Central memory CD8-positive, alpha-beta T cell (primary cell): ENCODE data around the gene LRRN2.
A peak's percentile ranks its signal among the peaks of the same experiment; 100 is the strongest.

ENCODE experiments used
- ATAC-seq: fragments of 150-1000 bp; cut with Tn5 transposase; replicated peaks from 2 replicates; pipeline ENCODE4 v1.10.0; 2022; ENCODE audit warnings: mild to moderate bottlenecking, moderate FRiP score, moderate number of reproducible peaks; ENCODE audit not compliant: poor library complexity, severe bottlenecking; ENCODE audit errors: extremely low read depth
- DNase-seq, 2 donors: peaks; one replicate each; pipeline ENCODE4 v3.0.0; 2021; ENCODE audit warnings: low spot score in 2 of 2
- H3K27ac Mint-ChIP-seq: one replicate; pipeline ENCODE4 v1.8.0; 2022; ENCODE audit warnings: low read depth, mild to moderate bottlenecking, moderate library complexity, mixed read lengths
- H3K27me3 Mint-ChIP-seq: one replicate; pipeline ENCODE4 v1.8.0; 2022; ENCODE audit warnings: mixed read lengths
- H3K36me3 Mint-ChIP-seq: one replicate; pipeline ENCODE4 v1.8.0; 2022; ENCODE audit warnings: mild to moderate bottlenecking, moderate library complexity, mixed read lengths; ENCODE audit not compliant: insufficient read depth
- H3K4me1 Mint-ChIP-seq: one replicate; pipeline ENCODE4 v1.8.0; 2022; ENCODE audit warnings: mixed read lengths
- H3K4me3 Mint-ChIP-seq: one replicate; pipeline ENCODE4 v1.8.0; 2022; ENCODE audit warnings: mild to moderate bottlenecking, moderate library complexity, mixed read lengths
- H3K9me3 Mint-ChIP-seq: one replicate; pipeline ENCODE4 v1.8.0; 2022; ENCODE audit warnings: mixed read lengths

Gene LRRN2

DNA sequence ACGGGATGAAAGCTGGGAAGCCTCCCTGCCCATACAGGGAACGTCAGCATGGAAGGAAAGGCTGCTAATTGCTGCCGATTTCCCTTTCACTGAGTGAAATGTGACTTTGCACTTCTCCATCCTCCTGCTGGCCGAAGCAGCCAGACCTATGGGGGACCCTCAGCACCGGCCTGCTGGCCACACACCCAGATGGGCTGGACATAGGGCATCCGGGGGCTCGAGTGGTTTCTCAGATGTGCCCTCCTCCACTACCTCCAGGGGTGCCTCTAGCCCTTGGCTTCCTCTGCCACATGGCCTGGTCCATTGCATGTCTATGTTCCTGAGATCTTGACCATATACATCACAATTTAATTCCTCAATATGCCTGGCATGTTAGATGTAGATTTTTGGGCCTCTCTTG lies 79.7 kb downstream of the LRRN2 start:
- no peak for ATAC-seq
- Mint-ChIP-seq H3K4me1 (no peaks in the 10 kb centered on the region), H3K4me3 (no peak overlapping the region), H3K27me3 (peaks cover 39% of the 10 kb centered on the region), H3K27ac (no peak overlapping the region), H3K9me3 (no peaks in the 10 kb centered on the region), H3K36me3 (no peaks in the 10 kb centered on the region)
- DNase-seq = no peak

DNA sequence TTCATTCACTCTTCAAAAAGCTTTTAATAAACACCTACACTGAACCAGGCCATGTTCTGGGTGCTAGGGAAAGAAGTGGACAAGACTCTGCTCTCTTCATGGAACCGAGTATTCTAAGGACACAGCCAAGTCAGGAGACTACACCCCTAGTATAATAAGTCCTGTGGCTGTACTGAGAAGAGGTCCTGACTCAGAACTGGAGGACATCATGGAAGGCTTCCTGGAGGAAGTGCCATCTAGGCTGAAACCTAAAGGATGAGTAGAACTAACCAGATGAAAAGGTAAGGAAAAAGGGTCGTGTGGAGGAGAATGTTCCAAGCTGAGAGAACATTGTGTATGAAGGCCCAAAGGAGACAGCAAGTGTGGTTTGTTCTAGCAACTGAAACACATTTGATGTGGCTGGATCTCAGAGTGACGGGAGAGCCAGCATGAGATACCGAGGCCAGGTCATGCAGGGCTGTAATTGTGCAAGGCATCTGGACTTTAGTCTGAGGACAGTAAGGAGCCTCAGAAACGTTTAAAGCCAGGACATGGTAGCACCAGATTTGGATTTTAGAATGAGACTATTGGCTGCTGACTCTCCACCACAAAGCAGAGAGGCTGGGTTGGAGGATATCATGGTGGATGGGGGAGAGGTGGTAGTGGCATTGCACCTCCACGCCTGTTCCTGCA lies 82.5 kb downstream of the LRRN2 start:
- H3K4me3 Mint-ChIP-seq = no peak overlapping the region
- DNase-seq = no peak
- no peaks in the 10 kb centered on the region for H3K9me3 Mint-ChIP-seq
- no peaks in the 10 kb centered on the region for H3K36me3 Mint-ChIP-seq
- no peaks in the 10 kb centered on the region for H3K4me1 Mint-ChIP-seq
- no peak overlapping the region for H3K27ac Mint-ChIP-seq
- no peak for ATAC-seq
- H3K27me3 Mint-ChIP-seq = peaks cover 23% of the 10 kb centered on the region

DNA sequence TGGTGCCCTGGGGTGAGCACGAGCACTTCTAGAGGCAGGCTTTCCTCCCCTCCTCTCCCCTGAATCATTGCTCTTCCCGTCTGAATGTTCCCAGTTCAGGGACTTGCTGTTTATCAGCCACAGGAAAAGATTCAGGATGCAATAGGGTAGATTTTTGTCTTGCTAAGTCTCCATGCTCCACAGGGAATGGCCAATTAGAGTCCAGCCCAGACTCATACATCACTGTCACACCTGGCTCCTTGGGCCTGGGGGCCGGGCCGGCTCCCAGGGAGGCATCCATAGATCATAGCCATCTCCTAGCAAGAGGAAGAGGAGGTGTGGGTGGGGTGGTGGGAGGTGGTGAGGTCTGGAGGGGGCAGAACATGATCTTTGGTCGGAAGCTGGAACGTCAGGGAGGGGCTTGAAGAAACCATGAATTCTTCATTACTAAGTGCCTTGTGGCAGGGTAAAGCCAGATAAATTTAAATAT lies 83.4 kb downstream of the LRRN2 start:
- Mint-ChIP-seq H3K36me3 (no peaks in the 10 kb centered on the region), H3K4me1 (no peaks in the 10 kb centered on the region), H3K9me3 (no peaks in the 10 kb centered on the region), H3K27ac (no peak overlapping the region), H3K27me3 (peaks cover 15% of the 10 kb centered on the region), H3K4me3 (no peak overlapping the region)
- DNase-seq (no peak), ATAC-seq (no peak)

DNA sequence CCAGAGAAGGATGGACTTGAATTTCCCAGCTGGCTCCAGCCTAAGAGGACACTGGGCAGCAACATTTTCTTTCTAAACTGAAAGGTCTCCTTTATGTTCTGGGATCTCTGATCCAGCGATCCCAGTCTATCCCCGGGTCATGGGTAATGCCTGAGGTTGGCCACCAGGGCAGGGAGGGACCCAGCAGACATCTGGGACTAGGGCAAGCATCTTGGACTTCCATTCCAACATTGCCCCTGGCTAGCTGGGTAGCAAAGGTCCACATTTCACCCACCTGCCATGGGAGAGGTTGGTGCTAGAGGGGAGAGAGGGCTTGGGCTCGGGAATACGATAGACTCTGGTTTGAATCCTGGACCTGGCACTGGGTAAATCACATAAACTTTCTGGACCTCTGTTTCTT lies 84.6 kb downstream of the LRRN2 start:
- no peak for DNase-seq
- peaks cover 4% of the 10 kb centered on the region for H3K36me3 Mint-ChIP-seq
- no peaks in the 10 kb centered on the region for H3K4me1 Mint-ChIP-seq
- no peak overlapping the region for H3K27ac Mint-ChIP-seq
- H3K9me3 Mint-ChIP-seq = no peaks in the 10 kb centered on the region
- H3K4me3 Mint-ChIP-seq = no peak overlapping the region
- peaks cover 3% of the 10 kb centered on the region for H3K27me3 Mint-ChIP-seq
- no peak for ATAC-seq

DNA sequence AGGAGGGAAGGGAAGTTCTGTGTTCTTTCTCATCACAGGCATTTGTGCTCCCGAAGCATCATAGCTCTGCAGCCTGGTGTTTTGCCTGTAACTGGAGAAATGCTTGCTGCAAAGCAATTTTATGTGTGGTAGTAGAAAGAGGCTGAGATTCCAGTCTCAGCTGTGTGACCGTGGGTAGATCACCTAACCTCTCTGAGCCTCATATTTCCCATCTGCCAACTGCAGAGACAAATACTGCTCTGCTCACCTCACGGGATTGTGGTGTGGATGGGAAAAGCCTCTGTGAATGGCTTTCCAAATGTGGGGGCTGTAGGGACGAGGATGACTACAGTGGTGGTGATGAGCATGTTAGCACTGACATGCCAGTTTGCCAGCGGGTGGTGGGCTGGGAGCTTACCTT lies 85.3 kb downstream of the LRRN2 start:
- peaks cover 4% of the 10 kb centered on the region for H3K36me3 Mint-ChIP-seq
- H3K27me3 Mint-ChIP-seq = no peaks in the 10 kb centered on the region
- DNase-seq (no peak), ATAC-seq (no peak)
- no peak overlapping the region for H3K27ac Mint-ChIP-seq
- no peaks in the 10 kb centered on the region for H3K9me3 Mint-ChIP-seq
- no peak overlapping the region for H3K4me3 Mint-ChIP-seq
- H3K4me1 Mint-ChIP-seq = no peaks in the 10 kb centered on the region

DNA sequence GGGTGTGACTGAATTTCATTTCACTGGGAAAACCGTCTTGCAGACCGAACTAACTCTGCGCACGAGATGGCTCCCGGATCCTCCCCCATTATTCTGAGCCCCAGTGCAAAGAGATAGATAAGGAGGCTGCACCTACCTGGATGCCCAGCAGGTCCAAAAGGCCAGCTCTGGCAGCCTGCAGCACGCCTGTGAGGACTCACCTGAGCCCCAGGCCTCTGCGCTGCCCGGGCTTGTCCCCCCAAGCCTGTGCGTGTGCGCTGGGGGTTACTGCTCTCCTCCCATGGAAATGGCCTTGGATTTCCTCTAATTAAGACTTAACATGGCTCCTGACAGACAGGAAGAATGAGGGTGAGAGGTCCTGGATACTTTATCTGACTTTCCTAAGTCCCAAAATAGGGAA lies 85.9 kb downstream of the LRRN2 start:
- Mint-ChIP-seq H3K27ac (no peak overlapping the region), H3K9me3 (no peaks in the 10 kb centered on the region), H3K27me3 (no peaks in the 10 kb centered on the region), H3K36me3 (peaks cover 4% of the 10 kb centered on the region), H3K4me3 (no peak overlapping the region), H3K4me1 (no peaks in the 10 kb centered on the region)
- no peak for DNase-seq
- ATAC-seq = no peak

DNA sequence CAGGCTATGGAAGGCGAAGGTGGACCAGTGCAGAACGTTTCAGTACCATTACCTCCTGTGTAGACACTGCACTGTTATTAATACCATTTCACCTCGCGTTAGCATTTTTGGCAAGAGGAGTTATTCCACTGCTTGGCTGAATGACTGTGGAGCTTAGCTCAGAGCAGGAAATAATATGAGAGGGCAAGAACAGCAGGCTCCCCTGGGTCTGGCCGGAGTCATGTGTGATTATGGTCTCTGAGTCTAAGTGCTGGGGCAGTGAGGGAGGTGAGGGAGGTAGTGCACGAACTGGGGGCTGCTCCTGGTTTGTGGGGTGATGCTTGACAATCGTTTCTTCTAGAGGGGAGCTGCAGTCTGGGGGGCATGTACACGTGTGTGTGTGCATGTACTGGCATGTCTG lies 86.4 kb downstream of the LRRN2 start:
- H3K4me3 Mint-ChIP-seq = no peak overlapping the region
- no peaks in the 10 kb centered on the region for H3K9me3 Mint-ChIP-seq
- ATAC-seq = no peak
- no peak overlapping the region for H3K27ac Mint-ChIP-seq
- no peaks in the 10 kb centered on the region for H3K27me3 Mint-ChIP-seq
- no peak for DNase-seq
- H3K36me3 Mint-ChIP-seq = peaks cover 4% of the 10 kb centered on the region
- no peaks in the 10 kb centered on the region for H3K4me1 Mint-ChIP-seq

DNA sequence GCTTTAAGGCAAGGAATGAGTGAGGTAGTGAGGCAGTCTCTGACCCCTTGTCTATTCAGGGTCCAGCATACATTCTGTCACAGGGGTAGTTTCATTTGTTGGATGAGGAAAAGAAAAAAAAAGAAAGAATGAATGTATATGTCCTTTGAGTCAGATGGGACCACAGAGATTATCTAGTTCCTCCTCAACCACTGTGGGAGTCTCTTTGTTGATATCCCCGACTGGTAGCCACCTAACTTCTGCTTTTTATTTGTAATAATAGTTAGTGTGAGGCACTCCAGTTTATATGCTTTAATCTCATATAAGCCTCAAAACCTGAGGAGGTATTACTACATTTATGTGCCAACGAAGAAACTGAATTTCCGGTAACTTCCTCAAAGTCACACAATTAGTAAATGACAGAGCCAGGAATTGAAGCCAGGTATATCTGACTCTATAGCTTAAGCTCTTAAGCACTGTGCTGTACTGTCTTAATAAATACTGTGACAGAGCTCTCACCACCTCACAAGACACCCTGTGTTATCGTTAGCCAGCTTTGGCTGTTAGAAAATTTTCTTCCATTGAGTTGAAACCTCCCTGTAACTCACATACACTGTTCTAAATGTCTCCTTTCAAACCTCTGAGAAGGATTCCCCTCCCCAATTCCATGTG lies 87.1 kb downstream of the LRRN2 start:
- H3K36me3 Mint-ChIP-seq = peaks cover 4% of the 10 kb centered on the region
- ATAC-seq = no peak

DNA sequence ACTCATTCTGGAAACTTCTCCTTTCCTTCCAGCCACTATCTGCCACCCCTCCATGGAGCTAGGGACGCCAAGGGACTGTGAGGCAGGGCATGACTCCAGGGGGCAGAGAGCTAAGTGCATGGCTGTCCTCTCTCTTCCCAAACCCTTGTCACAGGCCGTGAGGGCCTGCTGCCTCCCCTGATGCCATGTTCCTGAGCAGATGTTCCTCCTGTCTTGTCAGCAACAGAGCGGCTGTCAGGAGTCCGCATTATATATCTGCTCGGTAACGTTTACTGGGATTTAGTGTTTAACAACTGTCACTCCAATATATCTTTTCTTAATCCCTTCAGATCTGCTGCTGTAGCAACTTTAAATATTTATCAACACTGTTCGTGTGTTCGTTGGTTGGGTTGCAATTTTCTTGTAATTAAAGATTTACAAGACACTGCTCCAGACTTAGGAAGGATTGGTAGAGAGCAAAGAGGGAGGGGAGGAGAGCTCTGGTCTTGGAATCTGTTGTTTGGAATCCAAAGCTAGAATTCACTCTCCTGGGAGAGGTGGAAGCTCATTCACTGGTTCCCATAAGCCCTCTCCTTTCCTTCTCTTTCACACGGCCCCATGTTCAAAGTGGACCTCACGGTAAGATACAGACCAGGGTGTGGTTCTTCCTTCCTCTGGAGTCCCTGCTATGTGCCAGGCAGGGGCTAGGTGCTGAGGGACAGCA lies 93.1 kb downstream of the LRRN2 start:
- Mint-ChIP-seq H3K27me3 (no peaks in the 10 kb centered on the region), H3K36me3 (peaks cover 4% of the 10 kb centered on the region), H3K4me1 (no peaks in the 10 kb centered on the region), H3K27ac (peak overlapping the region; percentile 45), H3K4me3 (no peak overlapping the region), H3K9me3 (no peaks in the 10 kb centered on the region)
- no peak for DNase-seq
- no peak for ATAC-seq

More for the DNA sequence above, 87.1 kb downstream of the LRRN2 start:
- no peaks in the 10 kb centered on the region for H3K4me1 Mint-ChIP-seq
- no peak for DNase-seq
- no peak overlapping the region for H3K27ac Mint-ChIP-seq
- no peaks in the 10 kb centered on the region for H3K9me3 Mint-ChIP-seq
- H3K4me3 Mint-ChIP-seq = no peak overlapping the region
- H3K27me3 Mint-ChIP-seq = no peaks in the 10 kb centered on the region

DNA sequence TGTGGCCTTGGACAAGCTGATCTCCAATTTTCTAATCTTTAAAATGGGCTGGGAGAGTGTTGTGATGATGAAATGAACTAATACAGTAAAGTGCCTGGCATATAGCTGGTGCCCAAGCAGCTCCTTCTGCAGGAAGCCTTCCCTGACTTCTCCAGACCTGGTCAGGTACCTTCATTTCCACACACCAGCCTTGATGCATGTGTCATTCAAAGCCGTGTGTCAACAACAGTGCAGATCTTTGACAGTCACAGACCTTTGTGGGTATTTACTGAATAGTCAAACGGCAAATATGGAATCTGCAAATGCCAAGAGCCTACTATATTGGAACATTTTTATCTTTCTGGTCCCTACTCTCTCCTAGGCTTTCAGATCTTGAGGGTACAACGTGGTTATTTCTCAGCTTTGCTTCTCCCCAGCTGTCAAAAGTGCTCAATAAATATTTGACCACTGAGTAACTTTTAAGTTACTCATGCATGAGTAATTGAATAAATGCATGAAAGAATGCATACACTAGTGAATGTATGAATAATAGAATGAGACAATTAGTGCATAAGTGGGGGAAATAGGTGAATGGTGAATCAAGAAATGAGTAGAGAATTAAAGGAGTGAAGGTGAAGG lies 94.0 kb downstream of the LRRN2 start:
- DNase-seq (no peak), ATAC-seq (no peak)
- Mint-ChIP-seq H3K4me1 (no peaks in the 10 kb centered on the region), H3K36me3 (peaks cover 3% of the 10 kb centered on the region), H3K9me3 (no peaks in the 10 kb centered on the region), H3K27me3 (no peaks in the 10 kb centered on the region), H3K27ac (no peak overlapping the region), H3K4me3 (no peak overlapping the region)

DNA sequence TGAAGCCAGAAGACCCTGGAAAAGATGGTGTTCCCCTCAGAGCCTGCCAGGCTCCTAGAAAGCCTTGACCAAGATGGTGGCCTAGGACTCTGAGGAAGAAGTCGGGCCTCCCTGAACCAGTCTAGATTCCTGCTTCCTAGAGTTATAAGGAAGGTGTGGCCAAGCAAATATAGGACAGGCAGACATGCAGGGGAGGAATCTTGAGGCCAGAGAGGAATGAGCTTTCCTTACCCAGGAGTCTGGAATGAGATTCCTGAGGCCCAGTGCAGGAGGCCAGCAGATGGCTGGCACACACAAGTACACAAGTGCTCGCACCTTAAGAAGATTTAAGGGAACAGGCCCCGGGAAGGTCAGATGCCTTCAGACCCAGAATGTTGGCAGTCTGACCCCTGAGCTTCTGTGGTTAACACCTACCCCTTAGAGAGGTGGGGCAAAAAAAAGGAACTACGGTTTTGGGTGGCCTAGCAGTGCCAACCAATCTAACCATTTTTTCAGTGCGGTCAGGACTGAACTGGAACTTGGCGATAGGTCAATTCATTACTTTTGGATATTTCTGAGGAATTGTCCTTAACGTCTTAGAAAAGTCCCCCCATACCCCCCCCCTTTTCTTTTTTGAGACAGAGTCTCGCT lies 96.0 kb downstream of the LRRN2 start:
- no peak for ATAC-seq

DNA sequence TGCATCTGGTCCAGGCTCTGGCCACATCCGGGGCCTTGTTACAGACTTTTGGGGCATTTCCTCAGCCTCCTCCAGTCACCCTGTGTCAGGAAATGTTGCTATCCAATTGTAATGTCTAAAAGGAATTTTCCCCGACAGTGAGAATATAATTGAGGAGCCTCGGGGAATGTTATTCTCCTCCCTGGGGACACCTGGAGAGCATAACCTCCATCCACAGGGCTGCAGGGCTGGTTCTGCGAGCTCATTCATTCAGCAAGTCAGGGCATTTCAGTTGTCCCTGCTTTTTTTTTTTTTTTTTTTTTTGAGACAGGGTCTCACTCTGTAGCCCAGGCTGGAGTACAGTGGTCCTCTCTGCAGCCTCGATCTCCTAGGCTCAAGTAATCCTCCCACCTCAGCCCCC lies 96.7 kb downstream of the LRRN2 start:
- no peak for ATAC-seq
- Mint-ChIP-seq H3K4me1 (no peaks in the 10 kb centered on the region), H3K27ac (no peak overlapping the region), H3K9me3 (no peaks in the 10 kb centered on the region), H3K36me3 (no peaks in the 10 kb centered on the region), H3K4me3 (no peak overlapping the region), H3K27me3 (no peaks in the 10 kb centered on the region)
- DNase-seq = no peak

More for the DNA sequence above, 96.0 kb downstream of the LRRN2 start:
- Mint-ChIP-seq H3K27ac (no peak overlapping the region), H3K4me1 (no peaks in the 10 kb centered on the region), H3K27me3 (no peaks in the 10 kb centered on the region), H3K4me3 (no peak overlapping the region), H3K36me3 (no peaks in the 10 kb centered on the region), H3K9me3 (no peaks in the 10 kb centered on the region)
- no peak for DNase-seq
